H1 (cell line): ENCODE measurements around the gene TXNDC8. TPM values are rescaled to one million over a fixed set of nuclear protein-coding genes. Genes with fewer than 3 reads are reported as not detected.

Experiments
- FOSL1 ChIP-seq: IDR thresholded peaks from 2 replicates; pipeline ENCODE4 v1.6.1; 2011; ENCODE audit warnings: mild to moderate bottlenecking, low read depth, low read length, moderate library complexity; ENCODE audit not compliant: insufficient read depth
- KDM4A ChIP-seq: IDR thresholded peaks from one replicate; pipeline ENCODE4 v1.7.1; 2012; ENCODE audit warnings: low read depth, mild to moderate bottlenecking, moderate library complexity, low read length, inconsistent platforms; ENCODE audit not compliant: severe bottlenecking
- polyA plus RNA-seq, 7 experiments: library from polyadenylated mRNA; depleted of rRNA in 3 of 7; stranded (reverse) in 5 of 7; unstranded in 2 of 7; fragments of >200 nt in 5 of 7; fragments of 200-250 nt in 2 of 7; gene quantifications; 1 replicate in 5 of 7; 2 replicates in 1 of 7; 4 replicates in 1 of 7; pipeline versions ENCODE4 v1.2.1 to v1.2.3, GENCODE V29; 2011 to 2013; ENCODE audit warnings: missing spikeins in 2 of 7, mixed read lengths in 2 of 7
- total RNA-seq: library from RNA; stranded (reverse); fragmentation: NEBNext Ultra II Directional; extraction: Animal tissue kit (Norgen Biotek cat#: 25700); gene quantifications from 2 replicates; pipeline ENCODE4 v1.2.1, GENCODE V29; 2021
- TF ChIP-seq, protein P1 (sequence below): fragments of 300-600 bp; sonication (generic); IDR thresholded peaks from 2 replicates; pipeline ENCODE4 v1.7.1; 2012; ENCODE audit warnings: low read length, moderate library complexity, mild to moderate bottlenecking, inconsistent platforms; ENCODE audit not compliant: insufficient replicate concordance
- TF ChIP-seq, protein P2 (sequence below): IDR thresholded peaks from 2 replicates; pipeline ENCODE4 v1.6.1; 2012; ENCODE audit warnings: inconsistent platforms

Gene TXNDC8
- total and polyA plus RNA-seq, 2 of the 8 experiments (the other 6 are each of a cell fraction or from before 2014, with no cell fraction given) = not detected

GRCh38 chr9:110255034-110255462, 82.6 kb downstream of the TXNDC8 start (continued):
- TF ChIP-seq KDM4A (no peak), FOSL1 (no peak)
- TF ChIP-seq, protein P1, sequence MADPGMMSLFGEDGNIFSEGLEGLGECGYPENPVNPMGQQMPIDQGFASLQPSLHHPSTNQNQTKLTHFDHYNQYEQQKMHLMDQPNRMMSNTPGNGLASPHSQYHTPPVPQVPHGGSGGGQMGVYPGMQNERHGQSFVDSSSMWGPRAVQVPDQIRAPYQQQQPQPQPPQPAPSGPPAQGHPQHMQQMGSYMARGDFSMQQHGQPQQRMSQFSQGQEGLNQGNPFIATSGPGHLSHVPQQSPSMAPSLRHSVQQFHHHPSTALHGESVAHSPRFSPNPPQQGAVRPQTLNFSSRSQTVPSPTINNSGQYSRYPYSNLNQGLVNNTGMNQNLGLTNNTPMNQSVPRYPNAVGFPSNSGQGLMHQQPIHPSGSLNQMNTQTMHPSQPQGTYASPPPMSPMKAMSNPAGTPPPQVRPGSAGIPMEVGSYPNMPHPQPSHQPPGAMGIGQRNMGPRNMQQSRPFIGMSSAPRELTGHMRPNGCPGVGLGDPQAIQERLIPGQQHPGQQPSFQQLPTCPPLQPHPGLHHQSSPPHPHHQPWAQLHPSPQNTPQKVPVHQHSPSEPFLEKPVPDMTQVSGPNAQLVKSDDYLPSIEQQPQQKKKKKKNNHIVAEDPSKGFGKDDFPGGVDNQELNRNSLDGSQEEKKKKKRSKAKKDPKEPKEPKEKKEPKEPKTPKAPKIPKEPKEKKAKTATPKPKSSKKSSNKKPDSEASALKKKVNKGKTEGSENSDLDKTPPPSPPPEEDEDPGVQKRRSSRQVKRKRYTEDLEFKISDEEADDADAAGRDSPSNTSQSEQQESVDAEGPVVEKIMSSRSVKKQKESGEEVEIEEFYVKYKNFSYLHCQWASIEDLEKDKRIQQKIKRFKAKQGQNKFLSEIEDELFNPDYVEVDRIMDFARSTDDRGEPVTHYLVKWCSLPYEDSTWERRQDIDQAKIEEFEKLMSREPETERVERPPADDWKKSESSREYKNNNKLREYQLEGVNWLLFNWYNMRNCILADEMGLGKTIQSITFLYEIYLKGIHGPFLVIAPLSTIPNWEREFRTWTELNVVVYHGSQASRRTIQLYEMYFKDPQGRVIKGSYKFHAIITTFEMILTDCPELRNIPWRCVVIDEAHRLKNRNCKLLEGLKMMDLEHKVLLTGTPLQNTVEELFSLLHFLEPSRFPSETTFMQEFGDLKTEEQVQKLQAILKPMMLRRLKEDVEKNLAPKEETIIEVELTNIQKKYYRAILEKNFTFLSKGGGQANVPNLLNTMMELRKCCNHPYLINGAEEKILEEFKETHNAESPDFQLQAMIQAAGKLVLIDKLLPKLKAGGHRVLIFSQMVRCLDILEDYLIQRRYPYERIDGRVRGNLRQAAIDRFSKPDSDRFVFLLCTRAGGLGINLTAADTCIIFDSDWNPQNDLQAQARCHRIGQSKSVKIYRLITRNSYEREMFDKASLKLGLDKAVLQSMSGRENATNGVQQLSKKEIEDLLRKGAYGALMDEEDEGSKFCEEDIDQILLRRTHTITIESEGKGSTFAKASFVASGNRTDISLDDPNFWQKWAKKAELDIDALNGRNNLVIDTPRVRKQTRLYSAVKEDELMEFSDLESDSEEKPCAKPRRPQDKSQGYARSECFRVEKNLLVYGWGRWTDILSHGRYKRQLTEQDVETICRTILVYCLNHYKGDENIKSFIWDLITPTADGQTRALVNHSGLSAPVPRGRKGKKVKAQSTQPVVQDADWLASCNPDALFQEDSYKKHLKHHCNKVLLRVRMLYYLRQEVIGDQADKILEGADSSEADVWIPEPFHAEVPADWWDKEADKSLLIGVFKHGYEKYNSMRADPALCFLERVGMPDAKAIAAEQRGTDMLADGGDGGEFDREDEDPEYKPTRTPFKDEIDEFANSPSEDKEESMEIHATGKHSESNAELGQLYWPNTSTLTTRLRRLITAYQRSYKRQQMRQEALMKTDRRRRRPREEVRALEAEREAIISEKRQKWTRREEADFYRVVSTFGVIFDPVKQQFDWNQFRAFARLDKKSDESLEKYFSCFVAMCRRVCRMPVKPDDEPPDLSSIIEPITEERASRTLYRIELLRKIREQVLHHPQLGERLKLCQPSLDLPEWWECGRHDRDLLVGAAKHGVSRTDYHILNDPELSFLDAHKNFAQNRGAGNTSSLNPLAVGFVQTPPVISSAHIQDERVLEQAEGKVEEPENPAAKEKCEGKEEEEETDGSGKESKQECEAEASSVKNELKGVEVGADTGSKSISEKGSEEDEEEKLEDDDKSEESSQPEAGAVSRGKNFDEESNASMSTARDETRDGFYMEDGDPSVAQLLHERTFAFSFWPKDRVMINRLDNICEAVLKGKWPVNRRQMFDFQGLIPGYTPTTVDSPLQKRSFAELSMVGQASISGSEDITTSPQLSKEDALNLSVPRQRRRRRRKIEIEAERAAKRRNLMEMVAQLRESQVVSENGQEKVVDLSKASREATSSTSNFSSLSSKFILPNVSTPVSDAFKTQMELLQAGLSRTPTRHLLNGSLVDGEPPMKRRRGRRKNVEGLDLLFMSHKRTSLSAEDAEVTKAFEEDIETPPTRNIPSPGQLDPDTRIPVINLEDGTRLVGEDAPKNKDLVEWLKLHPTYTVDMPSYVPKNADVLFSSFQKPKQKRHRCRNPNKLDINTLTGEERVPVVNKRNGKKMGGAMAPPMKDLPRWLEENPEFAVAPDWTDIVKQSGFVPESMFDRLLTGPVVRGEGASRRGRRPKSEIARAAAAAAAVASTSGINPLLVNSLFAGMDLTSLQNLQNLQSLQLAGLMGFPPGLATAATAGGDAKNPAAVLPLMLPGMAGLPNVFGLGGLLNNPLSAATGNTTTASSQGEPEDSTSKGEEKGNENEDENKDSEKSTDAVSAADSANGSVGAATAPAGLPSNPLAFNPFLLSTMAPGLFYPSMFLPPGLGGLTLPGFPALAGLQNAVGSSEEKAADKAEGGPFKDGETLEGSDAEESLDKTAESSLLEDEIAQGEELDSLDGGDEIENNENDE = no peak
- TF ChIP-seq, protein P2, sequence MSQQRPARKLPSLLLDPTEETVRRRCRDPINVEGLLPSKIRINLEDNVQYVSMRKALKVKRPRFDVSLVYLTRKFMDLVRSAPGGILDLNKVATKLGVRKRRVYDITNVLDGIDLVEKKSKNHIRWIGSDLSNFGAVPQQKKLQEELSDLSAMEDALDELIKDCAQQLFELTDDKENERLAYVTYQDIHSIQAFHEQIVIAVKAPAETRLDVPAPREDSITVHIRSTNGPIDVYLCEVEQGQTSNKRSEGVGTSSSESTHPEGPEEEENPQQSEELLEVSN = no peak
